VCaP (cell line): Measurements from ENCODE around the gene PILRA.

ENCODE experiments used
- H3K27ac ChIP-seq: fragments of 450-650 bp; 2 replicates; pipeline ENCODE4 v1.5.1; 2017
- CTCF ChIP-seq: fragments of 450-650 bp; conservative IDR thresholded peaks from 2 replicates; pipeline ENCODE4 v1.5.1; 2017; ENCODE audit warnings: mild to moderate bottlenecking, moderate library complexity

PILRA gene

GRCh38 chr7:100428199-100428966 is 55.1 kb downstream of the PILRA start, which contains the start of gene ZCWPW1:
ZCWPW1 (minus strand) TSS chr7:100428703; CDS start chr7:100420649, 8,054 bp downstream.
- peak within 1 kb of the TSS; percentile 100 for H3K27ac ChIP-seq
- TF ChIP-seq CTCF: no peak; the same call in 1 of the 2 replicates

- TF ChIP-seq CTCF: no peak
- H3K27ac ChIP-seq: peak overlapping the region; percentile 100
Measured at GRCh38 chr7:100428967-100429636, 55.8 kb downstream of the PILRA start.

- TF ChIP-seq CTCF: no peak
- H3K27ac ChIP-seq: peak within 1 kb of the TSS; percentile 100
Measured at GRCh38 chr7:100429637-100430492, 56.6 kb downstream of the PILRA start, which contains the start of gene MEPCE. MEPCE (plus strand) TSS chr7:100429831; CDS start chr7:100430019, 188 bp downstream.

- TF ChIP-seq CTCF: no peak
- H3K27ac ChIP-seq: peak overlapping the region; percentile 100
Measured at GRCh38 chr7:100430493-100431285, 57.4 kb downstream of the PILRA start.

- peak overlapping the region; percentile 100 for H3K27ac ChIP-seq
- TF ChIP-seq CTCF: no peak
Measured at GRCh38 chr7:100431286-100431735, 58.0 kb downstream of the PILRA start.

GRCh38 chr7:100432053-100432452 is 58.8 kb downstream of the PILRA start:
- H3K27ac ChIP-seq: peak overlapping the region; percentile 100
- TF ChIP-seq CTCF: no peak
